ENCODE results near the gene NR6A1.

- TF ChIP-seq CTCF (conservative IDR thresholded peaks at IDR 0.05; ENCODE audit: low read depth, low read length) (peak; percentile 64), EZH2phosphoT487 (IDR thresholded peaks at IDR 0.05; ENCODE audit: borderline replicate concordance, low read length) (no peak), EZH2 (IDR thresholded peaks at IDR 0.05; ENCODE audit: low read length, unreplicated experiment) (no peak)
Measured at GRCh38 chr9:124754289-124754688, 16.8 kb downstream of the NR6A1 start.
